Karpas-422 (cell line): ENCODE results near the gene IL15. TPM values are rescaled to one million over a fixed set of nuclear protein-coding genes. Genes with fewer than 3 reads are reported as not detected.
"Not testable (repeated sequence)": the region's sequence is repeated elsewhere in the genome, so short reads cannot be mapped to it uniquely, and the experiment has no call there.

Experiments used
- DNase-seq: peaks from one replicate; pipeline ENCODE4 v3.0.0-alpha.2; 2015
- H2AFZ ChIP-seq: fragments of 200-600 bp; sonication (generic); 2 replicates; pipeline ENCODE4 v1.6.1; 2014; ENCODE audit warnings: antibody characterized with exemption, low read length, mixed read lengths
- H3K27ac ChIP-seq: fragments of 200-600 bp; sonication (generic); 2 replicates; pipeline ENCODE4 v1.5.1; 2014; ENCODE audit warnings: mild to moderate bottlenecking, low read length, moderate library complexity
- H3K27me3 ChIP-seq: fragments of 200-600 bp; sonication (generic); 2 replicates; pipeline ENCODE4 v1.6.1; 2014; ENCODE audit warnings: low read length, mixed read lengths
- H3K36me3 ChIP-seq: fragments of 200-600 bp; sonication (generic); 2 replicates; pipeline ENCODE4 v1.6.1; 2014; ENCODE audit warnings: low read length, mixed read lengths; ENCODE audit not compliant: insufficient read depth
- H3K4me1 ChIP-seq: fragments of 200-600 bp; sonication (generic); 2 replicates; pipeline ENCODE4 v1.6.1; 2014; ENCODE audit warnings: mild to moderate bottlenecking, low read length, mixed read lengths
- H3K4me2 ChIP-seq: fragments of 200-600 bp; sonication (generic); 2 replicates; pipeline ENCODE4 v1.6.1; 2014; ENCODE audit warnings: low read length, low read depth, mild to moderate bottlenecking; ENCODE audit not compliant: poor library complexity, severe bottlenecking
- H3K4me3 ChIP-seq: fragments of 200-600 bp; sonication (generic); 2 replicates; pipeline ENCODE4 v1.5.1; 2014; ENCODE audit warnings: mild to moderate bottlenecking, antibody characterized with exemption, low read length, mixed read lengths
- H3K79me2 ChIP-seq: fragments of 200-600 bp; sonication (generic); 2 replicates; pipeline ENCODE4 v1.6.1; 2014; ENCODE audit warnings: mild to moderate bottlenecking, low read length, mixed read lengths
- H3K9ac ChIP-seq: fragments of 200-600 bp; sonication (generic); 2 replicates; pipeline ENCODE4 v1.6.0; 2014; ENCODE audit warnings: low read length
- H3K9me2 ChIP-seq: fragments of 200-600 bp; sonication (generic), shearing (Covaris generic); replicated peaks from 2 replicates; pipeline ENCODE4 v1.6.0; 2014; ENCODE audit warnings: mild to moderate bottlenecking, low read length, moderate library complexity; ENCODE audit not compliant: insufficient read depth
- H3K9me3 ChIP-seq: fragments of 300-700, 200-600 bp; sonication (generic); 2 replicates; pipeline ENCODE4 v1.6.1; 2014; ENCODE audit warnings: low read length, mixed read lengths
- H4K20me1 ChIP-seq: fragments of 200-600 bp; sonication (generic); 2 replicates; pipeline ENCODE4 v1.6.1; 2014; ENCODE audit warnings: mild to moderate bottlenecking, antibody characterized with exemption, low read length, low read depth; ENCODE audit not compliant: insufficient read depth
- total RNA-seq: library from RNA; depleted of rRNA; stranded (reverse); fragments of >200 nt; shearing (Covaris generic); gene quantifications from 2 replicates; pipeline ENCODE4 v1.2.3, GENCODE V29; 2014; ENCODE audit warnings: low replicate concordance

Gene IL15
- total RNA-seq, 1 experiment from 2014 or later = not detected

- Histone ChIP-seq H3K4me2 (no peak overlapping the region), H3K9me2 (peaks cover 2% of the 10 kb centered on the region; the same call in 1 of the 2 replicates), H3K79me2 (no peaks in the 10 kb centered on the region), H4K20me1 (no peaks in the 10 kb centered on the region), H2AFZ (no peak overlapping the region), H3K4me3 (no peak overlapping the region), H3K36me3 (no peaks in the 10 kb centered on the region), H3K9me3 (peaks cover 10% of the 10 kb centered on the region; the same call in 1 of the 2 replicates), H3K4me1 (no peaks in the 10 kb centered on the region), H3K27ac (no peak overlapping the region), H3K9ac (no peak overlapping the region), H3K27me3 (no peaks in the 10 kb centered on the region)
- no peak for DNase-seq
Observed at GRCh38 chr4:141614878-141615586, 21.4 kb upstream of the IL15 start.

- H3K9ac ChIP-seq, H3K27me3 ChIP-seq, H3K4me1 ChIP-seq, H3K4me3 ChIP-seq, H3K36me3 ChIP-seq, H3K79me2 ChIP-seq, DNase-seq, H3K9me2 ChIP-seq, H3K9me3 ChIP-seq, H4K20me1 ChIP-seq, H2AFZ ChIP-seq, H3K27ac ChIP-seq, H3K4me2 ChIP-seq: not testable (repeated sequence)
Observed at GRCh38 chr4:141615587-141615918, 20.8 kb upstream of the IL15 start.

GRCh38 chr4:141620715-141621114, 15.7 kb upstream of the IL15 start:
- no peaks in the 10 kb centered on the region; the same call in 1 of the 2 replicates for H3K9me2 ChIP-seq
- H3K27ac ChIP-seq = no peak overlapping the region
- H3K9me3 ChIP-seq = peaks cover 22% of the 10 kb centered on the region
- no peaks in the 10 kb centered on the region for H4K20me1 ChIP-seq
- H3K36me3 ChIP-seq = no peaks in the 10 kb centered on the region
- no peaks in the 10 kb centered on the region for H3K79me2 ChIP-seq
- DNase-seq = no peak
- H3K4me1 ChIP-seq = no peaks in the 10 kb centered on the region
- H3K9ac ChIP-seq = no peak overlapping the region
- H3K4me3 ChIP-seq = no peak overlapping the region
- no peak overlapping the region for H2AFZ ChIP-seq
- H3K27me3 ChIP-seq = no peaks in the 10 kb centered on the region
- H3K4me2 ChIP-seq = no peak overlapping the region

GRCh38 chr4:141625023-141625422, 11.4 kb upstream of the IL15 start:
- no peaks in the 10 kb centered on the region for H3K27me3 ChIP-seq
- H4K20me1 ChIP-seq = no peaks in the 10 kb centered on the region
- H3K27ac ChIP-seq = no peak overlapping the region
- H3K4me3 ChIP-seq = no peak overlapping the region
- no peaks in the 10 kb centered on the region for H3K36me3 ChIP-seq
- H3K4me2 ChIP-seq = no peak overlapping the region
- no peak overlapping the region for H3K9ac ChIP-seq
- H3K9me2 ChIP-seq = no peaks in the 10 kb centered on the region
- no peak overlapping the region for H2AFZ ChIP-seq
- no peaks in the 10 kb centered on the region for H3K79me2 ChIP-seq
- DNase-seq = no peak
- no peaks in the 10 kb centered on the region for H3K4me1 ChIP-seq
- peaks cover 19% of the 10 kb centered on the region for H3K9me3 ChIP-seq

GRCh38 chr4:141630854-141631253, 5.5 kb upstream of the IL15 start:
- no peaks in the 10 kb centered on the region for H3K36me3 ChIP-seq
- no peaks in the 10 kb centered on the region for H3K27me3 ChIP-seq
- no peaks in the 10 kb centered on the region for H3K4me1 ChIP-seq
- H3K9me3 ChIP-seq = no peaks in the 10 kb centered on the region
- no peak overlapping the region for H2AFZ ChIP-seq
- no peak for DNase-seq
- no peaks in the 10 kb centered on the region for H4K20me1 ChIP-seq
- H3K27ac ChIP-seq = no peak overlapping the region
- H3K79me2 ChIP-seq = no peaks in the 10 kb centered on the region
- no peak overlapping the region for H3K4me2 ChIP-seq
- H3K9me2 ChIP-seq = no peaks in the 10 kb centered on the region
- no peak overlapping the region for H3K4me3 ChIP-seq
- no peak overlapping the region for H3K9ac ChIP-seq

- no peak overlapping the region for H3K9ac ChIP-seq
- no peak overlapping the region for H2AFZ ChIP-seq
- H3K27me3 ChIP-seq = no peaks in the 10 kb centered on the region
- no peak overlapping the region for H3K27ac ChIP-seq
- no peak overlapping the region for H3K4me2 ChIP-seq
- H4K20me1 ChIP-seq = no peaks in the 10 kb centered on the region
- H3K9me3 ChIP-seq = 0 out of 2 replicates have a peak, but pooled peaks cover 2% of the 10 kb centered on the region
- H3K9me2 ChIP-seq = no peaks in the 10 kb centered on the region
- no peaks in the 10 kb centered on the region for H3K36me3 ChIP-seq
- DNase-seq = no peak
- H3K79me2 ChIP-seq = no peaks in the 10 kb centered on the region
- H3K4me3 ChIP-seq = no peak overlapping the region
- H3K4me1 ChIP-seq = no peaks in the 10 kb centered on the region
Observed at GRCh38 chr4:141635736-141636081, 674 bp upstream of the IL15 start.

GRCh38 chr4:141636771-141637460, 533 bp downstream of the IL15 start:
- no peaks in the 10 kb centered on the region for H4K20me1 ChIP-seq
- no peak overlapping the region for H2AFZ ChIP-seq
- no peaks in the 10 kb centered on the region for H3K27me3 ChIP-seq
- H3K27ac ChIP-seq = no peak overlapping the region
- H3K79me2 ChIP-seq = no peaks in the 10 kb centered on the region
- H3K36me3 ChIP-seq = no peaks in the 10 kb centered on the region
- no peaks in the 10 kb centered on the region for H3K4me1 ChIP-seq
- H3K9me3 ChIP-seq = 0 out of 2 replicates have a peak, but pooled peaks cover 2% of the 10 kb centered on the region
- H3K9ac ChIP-seq = no peak overlapping the region
- no peaks in the 10 kb centered on the region for H3K9me2 ChIP-seq
- no peak overlapping the region for H3K4me2 ChIP-seq
- DNase-seq = no peak
- no peak overlapping the region for H3K4me3 ChIP-seq

GRCh38 chr4:141637565-141637964, 1.2 kb downstream of the IL15 start:
- Histone ChIP-seq H3K27me3 (no peaks in the 10 kb centered on the region), H3K36me3 (no peaks in the 10 kb centered on the region), H3K4me3 (no peak overlapping the region), H3K9me2 (no peaks in the 10 kb centered on the region), H4K20me1 (no peaks in the 10 kb centered on the region), H3K4me1 (no peaks in the 10 kb centered on the region), H3K9ac (no peak overlapping the region), H3K4me2 (no peak overlapping the region), H2AFZ (no peak overlapping the region), H3K9me3 (0 out of 2 replicates have a peak, but pooled peaks cover 2% of the 10 kb centered on the region), H3K79me2 (no peaks in the 10 kb centered on the region), H3K27ac (no peak overlapping the region)
- DNase-seq = no peak
